HEK293 (cell line): ENCODE data around the gene FGD6.

ENCODE experiments used
- YY1 ChIP-seq: fragments of 450-650 bp; formaldehyde crosslinking; IDR thresholded peaks from 2 replicates; pipeline ENCODE4 v1.5.1; 2018; ENCODE audit warnings: missing biosample characterization, missing genetic modification characterization
- ZFP3 ChIP-seq: fragments of 450-650 bp; formaldehyde crosslinking; IDR thresholded peaks from 2 replicates; pipeline ENCODE4 v1.5.1; 2016; ENCODE audit warnings: low read depth, missing biosample characterization, missing genetic modification characterization
- ZNF404 ChIP-seq: fragments of 450-650 bp; formaldehyde crosslinking; IDR thresholded peaks from 2 replicates; pipeline ENCODE4 v1.5.1; 2017; ENCODE audit warnings: missing biosample characterization, missing genetic modification characterization
- ZNF501 ChIP-seq: fragments of 450-650 bp; formaldehyde crosslinking; IDR thresholded peaks from 2 replicates; pipeline ENCODE4 v1.5.1; 2016; ENCODE audit warnings: missing biosample characterization, missing genetic modification characterization
- ZNF510 ChIP-seq: fragments of 450-650 bp; formaldehyde crosslinking; IDR thresholded peaks from 2 replicates; pipeline ENCODE4 v1.5.1; 2018; ENCODE audit warnings: mild to moderate bottlenecking, missing genetic modification characterization, missing biosample characterization; ENCODE audit not compliant: insufficient replicate concordance
- ZNF623 ChIP-seq: fragments of 450-650 bp; formaldehyde crosslinking; IDR thresholded peaks from 2 replicates; pipeline ENCODE4 v1.5.1; 2016; ENCODE audit warnings: missing biosample characterization, missing genetic modification characterization
- ZNF624 ChIP-seq: fragments of 450-650 bp; formaldehyde crosslinking; IDR thresholded peaks from 2 replicates; pipeline ENCODE4 v1.5.1; 2017; ENCODE audit warnings: missing biosample characterization, missing genetic modification characterization
- TF ChIP-seq, protein P1 (sequence below): fragments of 450-650 bp; formaldehyde crosslinking; IDR thresholded peaks from 2 replicates; pipeline ENCODE4 v1.5.1; 2016; ENCODE audit warnings: missing biosample characterization, missing genetic modification characterization
- TF ChIP-seq, protein P2 (sequence below): fragments of 450-650 bp; formaldehyde crosslinking; IDR thresholded peaks from 2 replicates; pipeline ENCODE4 v1.5.1; 2016; ENCODE audit warnings: missing biosample characterization, missing genetic modification characterization
- TF ChIP-seq, protein P3 (sequence below): fragments of 450-650 bp; formaldehyde crosslinking; conservative IDR thresholded peaks from 2 replicates; pipeline ENCODE4 v1.5.1; 2016; ENCODE audit warnings: low read depth, missing biosample characterization, missing genetic modification characterization

DNA sequence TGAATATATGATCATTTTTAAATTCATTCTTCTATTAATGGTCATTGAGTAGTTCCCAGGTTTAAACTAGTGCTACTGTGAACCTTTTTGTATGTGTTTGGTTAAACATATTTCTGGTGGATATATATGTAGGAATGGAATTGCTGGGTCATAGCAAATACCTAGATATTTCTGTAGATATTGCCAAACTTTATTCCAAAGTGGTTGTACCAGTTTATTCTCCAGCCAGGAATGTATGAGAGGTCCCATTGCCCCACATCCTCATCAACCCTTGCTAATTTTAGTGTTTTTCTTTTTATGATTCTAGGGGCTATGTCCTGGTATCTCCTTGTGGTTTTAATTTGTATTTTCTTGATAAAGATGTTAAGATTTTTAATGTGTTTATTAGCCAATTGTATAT lies 3.5 kb upstream of the FGD6 start:
- TF ChIP-seq, protein P1, sequence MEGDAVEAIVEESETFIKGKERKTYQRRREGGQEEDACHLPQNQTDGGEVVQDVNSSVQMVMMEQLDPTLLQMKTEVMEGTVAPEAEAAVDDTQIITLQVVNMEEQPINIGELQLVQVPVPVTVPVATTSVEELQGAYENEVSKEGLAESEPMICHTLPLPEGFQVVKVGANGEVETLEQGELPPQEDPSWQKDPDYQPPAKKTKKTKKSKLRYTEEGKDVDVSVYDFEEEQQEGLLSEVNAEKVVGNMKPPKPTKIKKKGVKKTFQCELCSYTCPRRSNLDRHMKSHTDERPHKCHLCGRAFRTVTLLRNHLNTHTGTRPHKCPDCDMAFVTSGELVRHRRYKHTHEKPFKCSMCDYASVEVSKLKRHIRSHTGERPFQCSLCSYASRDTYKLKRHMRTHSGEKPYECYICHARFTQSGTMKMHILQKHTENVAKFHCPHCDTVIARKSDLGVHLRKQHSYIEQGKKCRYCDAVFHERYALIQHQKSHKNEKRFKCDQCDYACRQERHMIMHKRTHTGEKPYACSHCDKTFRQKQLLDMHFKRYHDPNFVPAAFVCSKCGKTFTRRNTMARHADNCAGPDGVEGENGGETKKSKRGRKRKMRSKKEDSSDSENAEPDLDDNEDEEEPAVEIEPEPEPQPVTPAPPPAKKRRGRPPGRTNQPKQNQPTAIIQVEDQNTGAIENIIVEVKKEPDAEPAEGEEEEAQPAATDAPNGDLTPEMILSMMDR (tag by site-specific recombination), result no peak
- no peak for TF ChIP-seq ZNF510 (tag by site-specific recombination)
- no peak for TF ChIP-seq ZNF501 (tag by site-specific recombination)
- TF ChIP-seq ZNF404 (tag by site-specific recombination), result no peak
- TF ChIP-seq ZFP3 (tag by site-specific recombination), result no peak
- TF ChIP-seq ZNF624 (tag by site-specific recombination), result no peak
- TF ChIP-seq, protein P2, sequence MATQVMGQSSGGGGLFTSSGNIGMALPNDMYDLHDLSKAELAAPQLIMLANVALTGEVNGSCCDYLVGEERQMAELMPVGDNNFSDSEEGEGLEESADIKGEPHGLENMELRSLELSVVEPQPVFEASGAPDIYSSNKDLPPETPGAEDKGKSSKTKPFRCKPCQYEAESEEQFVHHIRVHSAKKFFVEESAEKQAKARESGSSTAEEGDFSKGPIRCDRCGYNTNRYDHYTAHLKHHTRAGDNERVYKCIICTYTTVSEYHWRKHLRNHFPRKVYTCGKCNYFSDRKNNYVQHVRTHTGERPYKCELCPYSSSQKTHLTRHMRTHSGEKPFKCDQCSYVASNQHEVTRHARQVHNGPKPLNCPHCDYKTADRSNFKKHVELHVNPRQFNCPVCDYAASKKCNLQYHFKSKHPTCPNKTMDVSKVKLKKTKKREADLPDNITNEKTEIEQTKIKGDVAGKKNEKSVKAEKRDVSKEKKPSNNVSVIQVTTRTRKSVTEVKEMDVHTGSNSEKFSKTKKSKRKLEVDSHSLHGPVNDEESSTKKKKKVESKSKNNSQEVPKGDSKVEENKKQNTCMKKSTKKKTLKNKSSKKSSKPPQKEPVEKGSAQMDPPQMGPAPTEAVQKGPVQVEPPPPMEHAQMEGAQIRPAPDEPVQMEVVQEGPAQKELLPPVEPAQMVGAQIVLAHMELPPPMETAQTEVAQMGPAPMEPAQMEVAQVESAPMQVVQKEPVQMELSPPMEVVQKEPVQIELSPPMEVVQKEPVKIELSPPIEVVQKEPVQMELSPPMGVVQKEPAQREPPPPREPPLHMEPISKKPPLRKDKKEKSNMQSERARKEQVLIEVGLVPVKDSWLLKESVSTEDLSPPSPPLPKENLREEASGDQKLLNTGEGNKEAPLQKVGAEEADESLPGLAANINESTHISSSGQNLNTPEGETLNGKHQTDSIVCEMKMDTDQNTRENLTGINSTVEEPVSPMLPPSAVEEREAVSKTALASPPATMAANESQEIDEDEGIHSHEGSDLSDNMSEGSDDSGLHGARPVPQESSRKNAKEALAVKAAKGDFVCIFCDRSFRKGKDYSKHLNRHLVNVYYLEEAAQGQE (tag by site-specific recombination), result no peak
- no peak for TF ChIP-seq YY1 (tag by site-specific recombination)
- TF ChIP-seq, protein P3, sequence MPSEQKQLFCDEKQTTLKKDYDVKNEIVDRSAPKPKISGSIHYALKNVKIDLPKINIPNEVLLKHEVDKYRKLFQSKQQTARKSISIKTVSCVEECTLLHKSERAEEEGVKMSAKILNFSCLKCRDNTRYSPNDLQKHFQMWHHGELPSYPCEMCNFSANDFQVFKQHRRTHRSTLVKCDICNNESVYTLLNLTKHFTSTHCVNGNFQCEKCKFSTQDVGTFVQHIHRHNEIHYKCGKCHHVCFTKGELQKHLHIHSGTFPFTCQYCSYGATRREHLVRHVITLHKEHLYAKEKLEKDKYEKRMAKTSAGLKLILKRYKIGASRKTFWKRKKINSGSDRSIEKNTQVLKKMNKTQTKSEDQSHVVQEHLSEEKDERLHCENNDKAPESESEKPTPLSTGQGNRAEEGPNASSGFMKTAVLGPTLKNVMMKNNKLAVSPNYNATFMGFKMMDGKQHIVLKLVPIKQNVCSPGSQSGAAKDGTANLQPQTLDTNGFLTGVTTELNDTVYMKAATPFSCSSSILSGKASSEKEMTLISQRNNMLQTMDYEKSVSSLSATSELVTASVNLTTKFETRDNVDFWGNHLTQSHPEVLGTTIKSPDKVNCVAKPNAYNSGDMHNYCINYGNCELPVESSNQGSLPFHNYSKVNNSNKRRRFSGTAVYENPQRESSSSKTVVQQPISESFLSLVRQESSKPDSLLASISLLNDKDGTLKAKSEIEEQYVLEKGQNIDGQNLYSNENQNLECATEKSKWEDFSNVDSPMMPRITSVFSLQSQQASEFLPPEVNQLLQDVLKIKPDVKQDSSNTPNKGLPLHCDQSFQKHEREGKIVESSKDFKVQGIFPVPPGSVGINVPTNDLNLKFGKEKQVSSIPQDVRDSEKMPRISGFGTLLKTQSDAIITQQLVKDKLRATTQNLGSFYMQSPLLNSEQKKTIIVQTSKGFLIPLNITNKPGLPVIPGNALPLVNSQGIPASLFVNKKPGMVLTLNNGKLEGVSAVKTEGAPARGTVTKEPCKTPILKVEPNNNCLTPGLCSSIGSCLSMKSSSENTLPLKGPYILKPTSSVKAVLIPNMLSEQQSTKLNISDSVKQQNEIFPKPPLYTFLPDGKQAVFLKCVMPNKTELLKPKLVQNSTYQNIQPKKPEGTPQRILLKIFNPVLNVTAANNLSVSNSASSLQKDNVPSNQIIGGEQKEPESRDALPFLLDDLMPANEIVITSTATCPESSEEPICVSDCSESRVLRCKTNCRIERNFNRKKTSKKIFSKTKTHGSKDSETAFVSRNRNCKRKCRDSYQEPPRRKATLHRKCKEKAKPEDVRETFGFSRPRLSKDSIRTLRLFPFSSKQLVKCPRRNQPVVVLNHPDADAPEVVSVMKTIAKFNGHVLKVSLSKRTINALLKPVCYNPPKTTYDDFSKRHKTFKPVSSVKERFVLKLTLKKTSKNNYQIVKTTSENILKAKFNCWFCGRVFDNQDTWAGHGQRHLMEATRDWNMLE (tag by site-specific recombination), result no peak
- no peak for TF ChIP-seq ZNF623
